A549 (cell line): ENCODE measurements around the gene ATP2B3.

ENCODE experiments used
- EP300 ChIP-seq, 2 experiments: fragments of >200 bp; sonication (Bioruptor Twin); formaldehyde crosslinking; IDR thresholded peaks; 2 replicates in 1 of 2; 3 replicates in 1 of 2; pipeline ENCODE4 v1.6.1; 2016 to 2017
- POLR2A ChIP-seq: IDR thresholded peaks from 2 replicates; pipeline ENCODE4 v1.6.1; 2012; ENCODE audit warnings: mild to moderate bottlenecking, low read length
- TF ChIP-seq, protein P1 (sequence below): fragments of >200 bp; sonication (Bioruptor Twin); formaldehyde crosslinking; IDR thresholded peaks from 3 replicates; pipeline ENCODE4 v1.5.1; 2016

DNA sequence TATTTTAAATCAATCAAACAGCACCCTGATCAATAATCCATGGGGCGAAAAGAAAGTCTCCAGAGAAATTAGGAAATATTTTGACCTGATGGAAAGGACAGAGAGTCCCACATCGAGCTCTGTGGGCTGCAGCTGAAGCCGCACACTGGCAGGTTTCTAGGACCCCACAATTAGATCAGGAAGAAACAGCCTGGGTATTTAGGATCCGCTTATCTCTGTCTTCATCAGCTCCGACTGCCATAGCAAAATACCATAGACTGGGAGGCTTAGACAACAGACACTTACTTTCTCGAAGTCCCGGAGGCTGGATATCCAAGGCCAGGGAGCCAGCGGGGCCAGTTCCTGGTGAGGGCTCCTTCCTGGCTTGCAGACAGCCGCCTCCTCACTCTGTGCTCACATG, 45.1 kb downstream of the ATP2B3 start:
- TF ChIP-seq, protein P1, sequence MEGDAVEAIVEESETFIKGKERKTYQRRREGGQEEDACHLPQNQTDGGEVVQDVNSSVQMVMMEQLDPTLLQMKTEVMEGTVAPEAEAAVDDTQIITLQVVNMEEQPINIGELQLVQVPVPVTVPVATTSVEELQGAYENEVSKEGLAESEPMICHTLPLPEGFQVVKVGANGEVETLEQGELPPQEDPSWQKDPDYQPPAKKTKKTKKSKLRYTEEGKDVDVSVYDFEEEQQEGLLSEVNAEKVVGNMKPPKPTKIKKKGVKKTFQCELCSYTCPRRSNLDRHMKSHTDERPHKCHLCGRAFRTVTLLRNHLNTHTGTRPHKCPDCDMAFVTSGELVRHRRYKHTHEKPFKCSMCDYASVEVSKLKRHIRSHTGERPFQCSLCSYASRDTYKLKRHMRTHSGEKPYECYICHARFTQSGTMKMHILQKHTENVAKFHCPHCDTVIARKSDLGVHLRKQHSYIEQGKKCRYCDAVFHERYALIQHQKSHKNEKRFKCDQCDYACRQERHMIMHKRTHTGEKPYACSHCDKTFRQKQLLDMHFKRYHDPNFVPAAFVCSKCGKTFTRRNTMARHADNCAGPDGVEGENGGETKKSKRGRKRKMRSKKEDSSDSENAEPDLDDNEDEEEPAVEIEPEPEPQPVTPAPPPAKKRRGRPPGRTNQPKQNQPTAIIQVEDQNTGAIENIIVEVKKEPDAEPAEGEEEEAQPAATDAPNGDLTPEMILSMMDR, result no peak
- TF ChIP-seq EP300 (IDR thresholded peaks at IDR 0.05), result no peak
- no peak for TF ChIP-seq POLR2A
